ENCODE measurements around the gene ZNF862.

ZNF862 gene

GRCh38 chr7:149838224-149838991 lies at the start of gene ZNF862:
TSS of gene ZNF862 (plus strand) at chr7:149838375. CDS start at chr7:149838612, 237 bp downstream.
- peak; percentile 98 for DNase-seq

- DNase-seq: no peak
These were observed 49.1 kb upstream of the ZNF862 start for GRCh38 chr7:149789101-149789500.

- DNase-seq: no peak
These were observed 48.0 kb upstream of the ZNF862 start for GRCh38 chr7:149790146-149790548.

- no peak for DNase-seq
These were observed 47.3 kb upstream of the ZNF862 start for GRCh38 chr7:149790754-149791360.

GRCh38 chr7:149791411-149792219 lies 46.6 kb upstream of the ZNF862 start:
- no peak for DNase-seq

- no peak for DNase-seq
These were observed 46.0 kb upstream of the ZNF862 start for GRCh38 chr7:149792220-149792595.

GRCh38 chr7:149793261-149793660 lies 44.9 kb upstream of the ZNF862 start:
- no peak for DNase-seq

- DNase-seq: no peak
These were observed 43.5 kb upstream of the ZNF862 start for GRCh38 chr7:149794661-149795060.

GRCh38 chr7:149795126-149795525 lies 43.0 kb upstream of the ZNF862 start:
- DNase-seq: no peak

GRCh38 chr7:149796287-149796860 lies 41.8 kb upstream of the ZNF862 start:
- no peak for DNase-seq

GRCh38 chr7:149797771-149798170 lies 40.4 kb upstream of the ZNF862 start:
- no peak for DNase-seq

- peak; percentile 21 for DNase-seq
These were observed 38.6 kb upstream of the ZNF862 start for GRCh38 chr7:149799397-149800168.

- no peak for DNase-seq
These were observed 38.0 kb upstream of the ZNF862 start for GRCh38 chr7:149800169-149800555.

GRCh38 chr7:149801002-149801566 lies 37.1 kb upstream of the ZNF862 start:
- DNase-seq: no peak

- no peak for DNase-seq
These were observed 36.4 kb upstream of the ZNF862 start for GRCh38 chr7:149801816-149802215.

GRCh38 chr7:149802966-149803365 lies 35.2 kb upstream of the ZNF862 start:
- DNase-seq: no peak

- DNase-seq: no peak
These were observed 34.6 kb upstream of the ZNF862 start for GRCh38 chr7:149803551-149804074.

- DNase-seq: peak; percentile 44
These were observed 34.1 kb upstream of the ZNF862 start for GRCh38 chr7:149804106-149804505.

GRCh38 chr7:149806726-149807125 lies 31.4 kb upstream of the ZNF862 start:
- no peak for DNase-seq

- no peak for DNase-seq
These were observed 29.9 kb upstream of the ZNF862 start for GRCh38 chr7:149808311-149808710.

GRCh38 chr7:149809215-149809614 lies 29.0 kb upstream of the ZNF862 start:
- DNase-seq: no peak

- no peak for DNase-seq
These were observed 27.0 kb upstream of the ZNF862 start for GRCh38 chr7:149811221-149811620.
